CD4-positive, alpha-beta T cell (primary cell): ENCODE measurements around the gene ARPC5L. TPM values are rescaled to one million over a fixed set of nuclear protein-coding genes. Genes with fewer than 3 reads are reported as not detected.

ENCODE experiments used
- ATAC-seq: fragments of 200-7000 bp; cut with Tn5 transposase; one replicate; pipeline ENCODE4 v1.10.0; 2022; ENCODE audit warnings: mild to moderate bottlenecking; ENCODE audit not compliant: poor library complexity
- CTCF ChIA-PET: fragments of 350-600 bp; sonication (Branson Sonifier 250); formaldehyde crosslinking; loops from one replicate; lab custom pipeline; 2021; ENCODE audit warnings: antibody characterized with exemption, inconsistent platforms; lab: Charles Lee
- POLR2A ChIA-PET: fragments of 350-600 bp; sonication (Branson Sonifier 250); formaldehyde crosslinking; loops from one replicate; lab custom pipeline; 2021; ENCODE audit warnings: antibody characterized with exemption, inconsistent platforms; lab: Charles Lee
- DNase-seq, 14 experiments: peaks; one replicate each; pipeline ENCODE4 v3.0.0-alpha.2; 2013 to 2020; ENCODE audit warnings: mixed read lengths in 2 of 14
- H3K27ac ChIP-seq, 2 donors: one replicate each; pipeline versions ENCODE4 v1.5.1 to v1.7.0; 2013; ENCODE audit warnings: low read length in 2 of 2, low read depth in 1 of 2, mild to moderate bottlenecking in 1 of 2
- H3K27me3 ChIP-seq, 2 experiments: 1 replicate in 1 of 2; 2 replicates in 1 of 2; pipeline versions ENCODE4 v1.6.1 to v1.7.0; 2013; ENCODE audit warnings: low read length in 2 of 2, control low read depth in 1 of 2, mild to moderate bottlenecking in 1 of 2, moderate library complexity in 1 of 2; ENCODE audit not compliant: insufficient read depth in 2 of 2, control insufficient read depth in 1 of 2
- H3K36me3 ChIP-seq: one replicate; pipeline ENCODE4 v1.6.1; 2013; ENCODE audit warnings: low read length, control low read depth; ENCODE audit not compliant: insufficient read depth
- H3K4me1 ChIP-seq: one replicate; pipeline ENCODE4 v1.6.1; 2013; ENCODE audit warnings: low read length, control low read depth; ENCODE audit not compliant: insufficient read depth
- H3K4me3 ChIP-seq: one replicate; pipeline ENCODE4 v1.5.1; 2013; ENCODE audit warnings: mild to moderate bottlenecking, low read length, moderate library complexity
- H3K9me3 ChIP-seq, 2 experiments: 1 replicate in 1 of 2; 2 replicates in 1 of 2; pipeline versions ENCODE4 v1.6.1 to v1.7.0; 2013; ENCODE audit warnings: low read length in 2 of 2, mild to moderate bottlenecking in 2 of 2, control low read depth in 1 of 2, moderate library complexity in 1 of 2; ENCODE audit not compliant: control insufficient read depth in 1 of 2, insufficient read depth in 1 of 2
- H3K27ac Mint-ChIP-seq: one replicate; pipeline ENCODE4 v1.8.0; 2020; ENCODE audit warnings: mixed read lengths
- H3K27me3 Mint-ChIP-seq: one replicate; pipeline ENCODE4 v1.8.0; 2021; ENCODE audit warnings: mixed read lengths
- H3K36me3 Mint-ChIP-seq: one replicate; pipeline ENCODE4 v1.8.0; 2021; ENCODE audit warnings: low read depth, mixed read lengths
- H3K4me1 Mint-ChIP-seq: one replicate; pipeline ENCODE4 v1.8.0; 2021; ENCODE audit warnings: low read depth, mixed read lengths
- H3K4me3 Mint-ChIP-seq: one replicate; pipeline ENCODE4 v1.8.0; 2020; ENCODE audit warnings: mild to moderate bottlenecking, mixed read lengths
- H3K9me3 Mint-ChIP-seq: one replicate; pipeline ENCODE4 v1.8.0; 2020; ENCODE audit warnings: mixed read lengths
- intact Hi-C, 2 experiments: fragments of 100-400 bp; cut with DNase I in 1 of 2; cut with micrococcal nuclease in 1 of 2; formaldehyde crosslinking; loops; one replicate each; pipeline versions ENCODE4 v1.15.1 to v1.9.0; 2023 to 2025; cut with DNase I, micrococcal nuclease
- total RNA-seq, 174 experiments: library from RNA in 2 of 174; stranded (reverse) in 2 of 174; gene quantifications; one replicate each; pipeline ENCODE4 v1.2.3 and lab custom pipeline; 2021 to 2026
- TF ChIP-seq, protein P1 (sequence below): fragments of 200-600 bp; IDR thresholded peaks from one replicate; pipeline ENCODE4 v1.8.0; 2022; ENCODE audit warnings: antibody characterized with exemption, mild to moderate bottlenecking

Gene ARPC5L
- total RNA-seq, 2 experiments from 2014 or later, result 36.8 to 37.0 TPM

GRCh38 chr9:124869986-124870560 lies 8.1 kb downstream of the ARPC5L start:
- TF ChIP-seq, protein P1, sequence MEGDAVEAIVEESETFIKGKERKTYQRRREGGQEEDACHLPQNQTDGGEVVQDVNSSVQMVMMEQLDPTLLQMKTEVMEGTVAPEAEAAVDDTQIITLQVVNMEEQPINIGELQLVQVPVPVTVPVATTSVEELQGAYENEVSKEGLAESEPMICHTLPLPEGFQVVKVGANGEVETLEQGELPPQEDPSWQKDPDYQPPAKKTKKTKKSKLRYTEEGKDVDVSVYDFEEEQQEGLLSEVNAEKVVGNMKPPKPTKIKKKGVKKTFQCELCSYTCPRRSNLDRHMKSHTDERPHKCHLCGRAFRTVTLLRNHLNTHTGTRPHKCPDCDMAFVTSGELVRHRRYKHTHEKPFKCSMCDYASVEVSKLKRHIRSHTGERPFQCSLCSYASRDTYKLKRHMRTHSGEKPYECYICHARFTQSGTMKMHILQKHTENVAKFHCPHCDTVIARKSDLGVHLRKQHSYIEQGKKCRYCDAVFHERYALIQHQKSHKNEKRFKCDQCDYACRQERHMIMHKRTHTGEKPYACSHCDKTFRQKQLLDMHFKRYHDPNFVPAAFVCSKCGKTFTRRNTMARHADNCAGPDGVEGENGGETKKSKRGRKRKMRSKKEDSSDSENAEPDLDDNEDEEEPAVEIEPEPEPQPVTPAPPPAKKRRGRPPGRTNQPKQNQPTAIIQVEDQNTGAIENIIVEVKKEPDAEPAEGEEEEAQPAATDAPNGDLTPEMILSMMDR, result no peak
- H3K27ac Mint-ChIP-seq, result peak overlapping the region; percentile 92
- Histone ChIP-seq H3K4me3 (peak overlapping the region; percentile 84), H3K4me1 (peaks cover 71% of the 10 kb centered on the region), H3K27ac (peak overlapping the region; percentile 87 to 96), H3K27me3 (no peaks in the 10 kb centered on the region), H3K9me3 (no peaks in the 10 kb centered on the region), H3K36me3 (peaks cover 33% of the 10 kb centered on the region)
- H3K4me3 Mint-ChIP-seq, result peak overlapping the region; percentile 92
- CTCF ChIA-PET, result interaction anchor here (1.1 to 3.6 kb wide), 4 partner anchors 9 to 98 kb away, joined by 3 to 21 read pairs (median 6); partner anchors contain the start of genes ARPC5L, RPL35 and WDR38
- POLR2A ChIA-PET, result interaction anchor here (0.5 to 1.8 kb wide), 7 partner anchors 9 to 451 kb away, joined by 3 to 21 read pairs (median 4); partner anchors contain the start of genes ARPC5L, HSPA5, NR6A1 and RPL35
- ATAC-seq (peak; percentile 47), DNase-seq (peak; percentile 51 to 93 (median 72))
- intact Hi-C loops, result loop anchor here (2.0 to 10.0 kb wide), 8 partner anchors 71 to 837 kb away; partner anchors contain the start of genes HSPA5 (in 2 of the 2), GOLGA1 (in 1 of the 2), MAPKAP1 (in 1 of the 2) and PSMB7 (in 1 of the 2)
- peaks cover 50% of the 10 kb centered on the region for H3K36me3 Mint-ChIP-seq
- H3K27me3 Mint-ChIP-seq, result no peaks in the 10 kb centered on the region
- H3K4me1 Mint-ChIP-seq, result peaks cover 54% of the 10 kb centered on the region
- no peaks in the 10 kb centered on the region for H3K9me3 Mint-ChIP-seq

GRCh38 chr9:124870723-124871122 lies 8.8 kb downstream of the ARPC5L start:
- H3K4me3 Mint-ChIP-seq, result peak overlapping the region; percentile 92
- DNase-seq (peak in 1 of 14 experiments; percentile 38), ATAC-seq (no peak)
- peaks cover 57% of the 10 kb centered on the region for H3K36me3 Mint-ChIP-seq
- Histone ChIP-seq H3K4me3 (peak overlapping the region; percentile 84), H3K4me1 (peaks cover 71% of the 10 kb centered on the region), H3K9me3 (no peaks in the 10 kb centered on the region), H3K36me3 (peaks cover 40% of the 10 kb centered on the region), H3K27ac (peak overlapping the region; percentile 87 to 96), H3K27me3 (no peaks in the 10 kb centered on the region)
- H3K27ac Mint-ChIP-seq, result peak overlapping the region; percentile 92
- H3K27me3 Mint-ChIP-seq, result no peaks in the 10 kb centered on the region
- POLR2A ChIA-PET, result interaction anchor here (0.7 to 1.4 kb wide), 2 partner anchors 9 to 255 kb away, joined by 3 to 21 read pairs; partner anchors contain the start of genes ARPC5L and RPL35
- CTCF ChIA-PET, result interaction anchor here (1.1 to 3.6 kb wide), 4 partner anchors 9 to 98 kb away, joined by 3 to 21 read pairs (median 6); partner anchors contain the start of genes ARPC5L, RPL35 and WDR38
- H3K9me3 Mint-ChIP-seq, result no peaks in the 10 kb centered on the region
- peaks cover 54% of the 10 kb centered on the region for H3K4me1 Mint-ChIP-seq
- TF ChIP-seq, protein P1, result no peak
- intact Hi-C loops, result no loop called here

GRCh38 chr9:124871156-124871561 lies 9.2 kb downstream of the ARPC5L start:
- H3K4me3 ChIP-seq, result peak overlapping the region; percentile 84
- Mint-ChIP-seq H3K27ac (peak overlapping the region; percentile 92), H3K4me1 (peaks cover 54% of the 10 kb centered on the region), H3K9me3 (no peaks in the 10 kb centered on the region), H3K4me3 (peak overlapping the region; percentile 92), H3K27me3 (no peaks in the 10 kb centered on the region), H3K36me3 (peaks cover 61% of the 10 kb centered on the region)
- H3K9me3 ChIP-seq, result no peaks in the 10 kb centered on the region
- peak overlapping the region; percentile 87 to 96 for H3K27ac ChIP-seq
- intact Hi-C loops, result no loop called here
- H3K27me3 ChIP-seq, result no peaks in the 10 kb centered on the region
- no peak for ATAC-seq
- ChIA-PET CTCF (interaction anchor here (1.2 to 3.6 kb wide), 2 partner anchors 10 to 18 kb away, joined by 6 to 21 read pairs; partner anchors contain the start of genes ARPC5L, RPL35 and WDR38), POLR2A (interaction anchor here (0.7 to 2.4 kb wide), 2 partner anchors 10 to 23 kb away, joined by 3 to 15 read pairs; partner anchors contain the start of genes ARPC5L and RPL35)
- peaks cover 44% of the 10 kb centered on the region for H3K36me3 ChIP-seq
- TF ChIP-seq, protein P1, result no peak
- peak in 1 of 14 experiments; percentile 23 for DNase-seq
- H3K4me1 ChIP-seq, result peaks cover 71% of the 10 kb centered on the region
